Bone marrow (tissue), 2 donors: Measurements from ENCODE around the gene MAPK12.
A peak's percentile ranks its signal among the peaks of the same experiment; 100 is the strongest.
"Not testable (repeated sequence)": the region's sequence is repeated elsewhere in the genome, so short reads cannot be mapped to it uniquely, and the experiment has no call there.

ENCODE experiments used
- DNase-seq, 2 donors: peaks; one replicate each; lab custom pipeline; 2025; lab: John Stamatoyannopoulos, UW

The MAPK12 gene

DNA sequence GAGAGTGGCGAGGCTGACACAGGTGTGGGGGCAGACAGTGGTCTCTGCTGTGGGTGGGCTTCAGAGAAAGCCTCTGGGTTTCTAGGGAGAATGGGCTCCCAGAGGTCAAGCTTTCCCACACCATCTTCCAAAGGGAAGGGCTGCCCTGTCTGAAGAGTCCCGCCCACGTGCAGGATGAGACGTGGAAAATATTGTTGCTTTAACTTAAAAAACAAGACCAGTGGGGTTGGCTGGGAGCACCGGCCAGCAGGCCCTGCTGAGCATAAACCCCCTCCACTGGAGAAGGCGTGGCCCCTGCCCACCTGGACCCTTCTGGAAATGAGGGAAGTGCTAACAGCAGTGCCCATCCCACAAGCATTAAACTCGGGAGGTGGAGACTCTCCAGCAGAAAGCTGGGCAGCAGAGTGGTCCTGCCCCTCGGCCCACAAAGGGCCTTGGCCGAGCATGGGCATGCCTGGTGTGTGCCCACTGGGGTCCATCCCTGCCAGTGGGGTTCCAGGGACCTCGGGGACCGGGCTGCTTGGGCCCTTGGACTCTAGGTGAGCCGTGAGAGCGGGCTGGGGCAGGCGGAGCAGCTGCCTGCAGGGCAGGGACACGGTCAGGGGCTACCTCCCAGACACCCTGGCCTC, 45.3 kb downstream of the MAPK12 start:
- no peak for DNase-seq

- DNase-seq: no peak
These were observed 46.0 kb downstream of the MAPK12 start for GRCh38 chr22:50215297-50216054.

DNA sequence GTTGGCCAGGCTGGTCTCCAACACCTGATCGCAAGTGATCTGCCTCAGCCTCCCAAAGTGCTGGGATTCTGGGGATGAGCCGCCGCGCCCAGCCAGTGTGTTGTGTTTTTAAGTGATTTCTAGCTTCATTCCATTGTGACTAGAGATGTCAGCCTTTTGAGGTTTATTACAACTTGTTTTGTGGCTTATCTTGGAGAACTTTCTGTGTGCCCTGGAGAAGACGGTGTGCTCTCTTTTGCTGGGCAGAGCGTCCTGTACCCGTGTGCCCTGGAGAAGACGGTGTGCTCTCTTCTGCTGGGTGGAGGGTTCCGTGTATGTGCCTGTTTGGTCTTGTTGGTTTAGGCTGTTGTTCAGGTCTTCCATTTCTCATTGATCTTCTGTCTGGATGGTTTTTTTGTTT, 48.2 kb downstream of the MAPK12 start:
- no peak for DNase-seq

- DNase-seq: no peak
These were observed 50.3 kb downstream of the MAPK12 start for GRCh38 chr22:50211147-50211546.

DNA sequence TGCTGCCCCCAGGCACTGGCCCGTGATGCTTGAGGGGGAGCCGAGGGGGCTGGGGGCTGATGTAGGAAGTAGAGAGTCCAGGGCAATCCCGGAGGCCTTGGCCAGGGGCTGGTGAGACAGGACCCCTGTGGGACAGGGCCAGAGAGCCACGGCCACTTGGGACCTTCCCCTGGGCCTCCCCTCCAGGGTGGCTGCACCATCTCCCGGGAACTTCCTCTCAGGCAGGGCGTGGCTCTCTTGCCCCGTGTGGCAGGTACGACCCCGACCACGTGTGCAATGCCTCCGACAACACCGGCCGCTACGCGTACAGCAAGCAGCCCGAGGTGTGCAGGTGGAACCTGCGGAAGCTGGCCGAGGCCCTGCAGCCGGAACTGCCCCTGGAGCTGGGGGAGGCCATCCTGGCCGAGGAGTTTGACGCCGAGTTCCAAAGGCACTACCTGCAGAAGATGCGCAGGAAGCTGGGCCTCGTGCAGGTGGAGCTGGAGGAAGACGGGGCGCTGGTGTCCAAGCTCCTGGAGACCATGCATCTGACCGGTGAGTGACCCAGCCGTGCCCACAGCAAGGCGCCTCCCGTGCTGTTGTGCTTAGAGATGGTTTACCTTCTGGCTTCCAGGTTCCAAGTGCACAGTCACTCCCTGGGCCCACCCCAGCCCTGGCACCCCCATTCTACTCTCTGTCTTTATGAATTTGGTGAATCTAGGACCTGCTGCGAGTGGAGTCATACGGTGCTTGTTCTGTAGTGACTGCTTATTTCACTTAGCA, 50.9 kb downstream of the MAPK12 start:
- no peak for DNase-seq

DNA sequence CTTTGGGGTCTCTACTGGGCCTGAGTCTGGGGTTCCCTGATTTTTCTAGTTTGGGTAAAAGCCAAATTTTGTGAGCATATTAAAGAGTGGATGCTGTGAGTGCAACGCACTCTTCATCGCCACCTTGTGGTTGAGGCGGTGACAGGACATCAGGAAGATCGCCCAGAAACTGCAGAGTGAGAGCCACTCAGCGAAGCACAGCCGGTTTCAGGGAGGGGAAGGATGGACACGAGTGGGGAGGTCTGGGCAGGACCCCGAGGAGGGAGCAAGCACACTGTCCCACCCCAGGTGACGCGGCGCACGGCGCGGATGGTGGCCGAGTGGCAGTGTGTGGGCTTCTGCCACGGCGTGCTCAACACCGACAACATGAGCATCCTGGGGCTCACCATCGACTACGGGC, 51.6 kb downstream of the MAPK12 start:
- DNase-seq: peak in 1 of 2 donors; percentile 27

DNA sequence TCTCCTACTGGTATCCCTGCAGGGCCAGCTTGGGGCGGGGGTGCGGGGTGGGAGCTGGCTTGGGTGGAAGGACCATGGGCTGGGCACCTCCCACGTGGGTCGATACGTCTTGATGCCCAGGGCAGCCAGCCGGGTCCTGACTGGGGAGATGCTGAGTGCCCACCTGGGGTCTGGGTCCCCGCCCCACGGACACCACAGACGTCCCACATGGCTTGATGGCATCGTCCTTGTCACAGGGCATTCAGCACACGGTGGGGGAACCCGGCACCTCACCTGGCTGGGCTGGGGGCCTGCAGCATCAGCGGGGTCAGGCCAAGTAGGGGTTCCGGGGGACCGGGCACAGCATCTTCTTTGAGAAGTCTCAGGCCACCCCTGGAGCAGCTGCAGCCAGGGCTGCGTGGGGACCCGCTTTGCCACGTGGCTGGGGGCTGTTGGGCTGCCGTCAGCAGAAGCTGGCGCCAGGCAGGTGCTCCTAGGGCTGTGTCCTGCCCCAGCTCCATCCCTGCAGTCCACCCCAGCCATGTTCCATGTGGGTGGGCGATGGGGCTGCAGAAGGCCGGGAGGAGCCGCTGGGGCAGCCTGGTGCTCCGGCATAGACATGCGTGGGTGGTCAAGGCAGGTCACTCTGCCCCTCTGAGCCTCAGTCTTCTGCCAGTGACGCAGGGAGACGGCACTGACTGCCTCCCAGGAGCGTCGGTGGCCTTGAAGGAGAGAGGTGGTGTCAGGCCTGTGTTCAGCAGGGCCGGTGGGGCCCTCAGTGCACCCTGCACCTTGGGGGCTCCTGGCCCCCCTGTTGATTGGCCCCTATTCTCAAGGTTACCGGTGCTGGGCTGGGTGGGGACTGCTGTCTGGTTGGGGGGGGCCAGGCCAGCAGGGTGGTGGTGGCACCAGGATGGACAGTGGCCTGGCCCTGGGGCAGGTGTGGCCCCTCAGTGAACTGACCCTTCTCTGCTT, 52.3 kb downstream of the MAPK12 start:
- DNase-seq: no peak

- DNase-seq: no peak
These were observed 53.0 kb downstream of the MAPK12 start for GRCh38 chr22:50208430-50208938.

- no peak for DNase-seq
These were observed 53.9 kb downstream of the MAPK12 start for GRCh38 chr22:50207383-50208140.

DNA sequence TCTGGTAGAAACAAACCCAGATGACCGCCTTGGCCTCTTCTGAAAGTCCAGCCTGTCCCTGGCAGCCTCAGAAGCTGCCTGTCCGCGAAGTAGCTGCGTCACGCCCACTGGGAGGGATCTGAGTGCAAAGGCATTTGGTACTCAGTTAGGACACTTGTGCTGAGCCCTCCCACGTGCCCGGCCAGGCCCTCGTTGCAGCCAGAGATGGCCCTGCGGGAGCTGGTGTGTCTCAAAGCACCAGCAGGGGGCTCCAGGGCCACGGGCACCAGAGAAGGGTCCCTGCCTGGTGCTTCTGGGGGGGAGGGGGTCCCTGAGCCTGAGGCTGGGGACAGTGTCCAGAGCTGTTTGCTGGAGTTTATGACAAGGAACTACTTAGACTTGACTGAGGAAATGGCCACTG, 54.9 kb downstream of the MAPK12 start:
- DNase-seq: no peak

DNA sequence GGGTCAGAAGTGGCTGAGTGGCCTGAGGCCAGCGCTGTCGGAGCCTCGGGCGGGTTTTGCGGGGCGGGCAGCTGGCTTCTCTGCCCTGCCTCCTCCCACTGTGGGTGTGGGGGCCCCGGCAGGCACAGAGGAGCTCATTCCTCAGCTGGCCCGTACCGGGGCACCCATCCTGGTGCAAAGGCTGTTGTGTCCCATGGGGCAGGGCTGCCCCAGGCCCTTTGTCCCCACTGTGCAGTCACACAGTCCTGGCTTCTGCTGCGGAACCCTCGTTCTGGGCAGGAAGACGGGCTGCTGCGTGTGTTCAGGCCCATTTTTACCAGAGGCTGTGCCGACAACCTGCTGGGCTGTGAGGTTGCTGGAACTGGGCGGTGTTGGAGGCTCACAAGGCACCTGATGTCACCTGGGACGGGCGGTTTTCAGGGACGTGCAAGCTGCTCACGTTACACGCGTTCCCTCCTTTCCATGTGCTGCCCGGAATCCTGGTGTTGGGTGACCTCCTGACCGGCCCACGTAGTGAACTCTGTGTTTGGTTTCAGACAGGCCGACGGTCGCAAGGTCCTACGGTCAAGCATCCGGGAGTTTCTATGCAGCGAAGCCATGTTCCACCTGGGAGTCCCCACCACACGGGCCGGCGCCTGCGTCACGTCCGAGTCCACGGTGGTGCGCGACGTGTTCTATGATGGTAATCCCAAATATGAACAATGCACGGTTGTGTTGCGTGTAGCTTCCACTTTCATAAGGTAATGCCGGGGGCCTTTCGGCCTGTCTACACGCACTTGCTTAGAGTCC, 55.5 kb downstream of the MAPK12 start:
- no peak for DNase-seq

GRCh38 chr22:50204998-50205397, 56.5 kb downstream of the MAPK12 start:
- DNase-seq: not testable (repeated sequence)

- no peak for DNase-seq
These were observed 56.9 kb downstream of the MAPK12 start for GRCh38 chr22:50204571-50204970.

GRCh38 chr22:50203288-50203687, 58.2 kb downstream of the MAPK12 start:
- DNase-seq: no peak
